SK-N-SH (cell line): ENCODE results near the gene PUS10. TPM values are rescaled to one million over a fixed set of nuclear protein-coding genes. Genes with fewer than 3 reads are reported as not detected.

Experiments used
- CTCF ChIA-PET: fragments of 300-600, 350-600 bp; formaldehyde crosslinking; extraction: SDS; loops from one replicate; lab custom pipeline; 2021; lab: Yijun Ruan, JAX
- POLR2A ChIA-PET: fragments of 350-600 bp; sonication (Branson Sonifier 250); formaldehyde crosslinking; extraction: SDS; loops from one replicate; lab custom pipeline; 2020; ENCODE audit warnings: antibody characterized with exemption, inconsistent platforms; lab: Yijun Ruan, JAX
- DNase-seq: peaks from one replicate; pipeline ENCODE4 v3.0.0; 2012
- H2AFZ ChIP-seq: fragments of 200-600 bp; sonication (generic); 2 replicates; pipeline ENCODE4 v1.8.1; 2016; ENCODE audit warnings: antibody characterized with exemption, mild to moderate bottlenecking, low read depth
- H3F3A ChIP-seq: fragments of 200-600 bp; sonication (generic); replicated peaks from 2 replicates; pipeline ENCODE3; 2016; ENCODE audit warnings: antibody characterized with exemption, mild to moderate bottlenecking; ENCODE audit not compliant: insufficient read depth
- H3K27ac ChIP-seq, 2 experiments: fragments of 200-500 bp in 1 of 2; fragments of 200-600 bp in 1 of 2; sonication (Bioruptor generic) in 1 of 2; sonication (generic), shearing (Covaris generic) in 1 of 2; 2 replicates each; pipeline versions ENCODE4 v1.5.1 to v1.6.1; 2014 to 2016; ENCODE audit warnings: low read depth in 2 of 2, inconsistent platforms in 1 of 2, low read length in 1 of 2, mild to moderate bottlenecking in 1 of 2, mixed read lengths in 1 of 2
- H3K27me3 ChIP-seq: fragments of 200-600 bp; sonication (generic), shearing (Covaris generic); 2 replicates; pipeline ENCODE4 v1.6.1; 2016; ENCODE audit warnings: mixed run types; ENCODE audit not compliant: insufficient read depth
- H3K36me3 ChIP-seq, 2 experiments: fragments of 200-500 bp in 1 of 2; fragments of 200-600 bp in 1 of 2; sonication (Bioruptor generic) in 1 of 2; sonication (generic) in 1 of 2; replicated peaks in 1 of 2; 2 replicates each; pipeline versions ENCODE3 to v1.5.1; 2014 to 2016; ENCODE audit warnings: low read length in 1 of 2, mild to moderate bottlenecking in 1 of 2; ENCODE audit not compliant: insufficient read depth in 2 of 2, control insufficient read depth in 1 of 2
- H3K4me1 ChIP-seq, 2 experiments: fragments of 200-500 bp in 1 of 2; fragments of 200-600 bp in 1 of 2; sonication (Bioruptor generic) in 1 of 2; sonication (generic), shearing (Covaris generic) in 1 of 2; 2 replicates each; pipeline versions ENCODE4 v1.5.1 to v1.6.1; 2014 to 2016; ENCODE audit warnings: low read depth in 1 of 2, low read length in 1 of 2, mixed run types in 1 of 2; ENCODE audit not compliant: insufficient read depth in 2 of 2, control insufficient read depth in 1 of 2
- H3K4me2 ChIP-seq: fragments of 200-600 bp; sonication (generic), shearing (Covaris generic); 2 replicates; pipeline ENCODE4 v1.6.1; 2017; ENCODE audit warnings: mixed run types
- H3K4me3 ChIP-seq, 2 experiments: fragments of 200-500 bp in 1 of 2; fragments of 200-600 bp in 1 of 2; sonication (Bioruptor generic) in 1 of 2; sonication (generic), shearing (Covaris generic) in 1 of 2; 2 replicates each; pipeline versions ENCODE4 v1.5.1 to v1.8.1; 2014 to 2016; ENCODE audit warnings: low read depth in 2 of 2, inconsistent platforms in 1 of 2, low read length in 1 of 2, mild to moderate bottlenecking in 1 of 2, mixed read lengths in 1 of 2, moderate library complexity in 1 of 2
- H3K79me2 ChIP-seq: fragments of 200-600 bp; sonication (generic); 2 replicates; pipeline ENCODE4 v1.8.1; 2017; ENCODE audit warnings: mild to moderate bottlenecking; ENCODE audit not compliant: insufficient read depth
- H3K9ac ChIP-seq: fragments of 200-600 bp; sonication (generic); 2 replicates; pipeline ENCODE4 v1.6.1; 2017; ENCODE audit warnings: mixed run types
- H3K9me2 ChIP-seq: fragments of 200-600 bp; sonication (generic); 2 replicates; pipeline ENCODE4 v1.6.1; 2017; ENCODE audit warnings: mixed run types
- H3K9me3 ChIP-seq: fragments of 200-600 bp; sonication (generic); 2 replicates; pipeline ENCODE4 v1.6.1; 2017; ENCODE audit warnings: mixed run types, mild to moderate bottlenecking, moderate library complexity
- H4K20me1 ChIP-seq: fragments of 200-600 bp; sonication (generic); 2 replicates; pipeline ENCODE4 v1.6.1; 2017; ENCODE audit warnings: mild to moderate bottlenecking, mixed run types; ENCODE audit not compliant: insufficient read depth
- CHD2 ChIP-seq: fragments of 150-350 bp; IDR thresholded peaks from 2 replicates; pipeline ENCODE4 v1.6.1; 2018; ENCODE audit warnings: low read length; ENCODE audit not compliant: partially characterized antibody
- EZH2phosphoT487 ChIP-seq: fragments of 200-600 bp; sonication (generic); IDR thresholded peaks from 2 replicates; pipeline ENCODE4 v1.6.1; 2017; ENCODE audit warnings: low read depth, mixed run types, mild to moderate bottlenecking, antibody characterized with exemption, moderate library complexity, borderline replicate concordance
- FOSL2 ChIP-seq: IDR thresholded peaks from 2 replicates; pipeline ENCODE4 v1.4.0; 2012; ENCODE audit warnings: low read depth, mild to moderate bottlenecking, moderate library complexity, borderline replicate concordance
- FOXJ3 ChIP-seq: sonication (generic); formaldehyde crosslinking; IDR thresholded peaks from 2 replicates; pipeline ENCODE4 v1.5.1; 2020; ENCODE audit warnings: mild to moderate bottlenecking, missing genetic modification reagents
- FOXM1 ChIP-seq: IDR thresholded peaks from 2 replicates; pipeline ENCODE4 v1.4.0; 2012; ENCODE audit warnings: low read depth, mild to moderate bottlenecking
- MXI1 ChIP-seq: IDR thresholded peaks from 2 replicates; pipeline ENCODE4 v1.6.1; 2012; ENCODE audit warnings: mild to moderate bottlenecking, low read depth, low read length, improper control_type of control experiment
- NFIC ChIP-seq: IDR thresholded peaks from 2 replicates; pipeline ENCODE4 v1.4.0; 2012; ENCODE audit warnings: borderline replicate concordance
- NRF1 ChIP-seq: IDR thresholded peaks from 2 replicates; pipeline ENCODE4 v1.6.1; 2012; ENCODE audit warnings: low read depth, mild to moderate bottlenecking, low read length
- RXRA ChIP-seq: IDR thresholded peaks from 2 replicates; pipeline ENCODE4 v1.4.0; 2012; ENCODE audit warnings: low read depth, mild to moderate bottlenecking, borderline replicate concordance
- SIN3A ChIP-seq: IDR thresholded peaks from 2 replicates; pipeline ENCODE4 v1.6.1; 2012; ENCODE audit warnings: low read depth, mild to moderate bottlenecking, low read length, moderate library complexity, borderline replicate concordance
- SMC3 ChIP-seq: IDR thresholded peaks from 2 replicates; pipeline ENCODE4 v1.6.1; 2012; ENCODE audit warnings: low read depth, low read length, improper control_type of control experiment
- YY1 ChIP-seq: IDR thresholded peaks from 2 replicates; pipeline ENCODE4 v1.4.0; 2012; ENCODE audit warnings: low read depth, mild to moderate bottlenecking
- WGBS: methylation state at CpG from one replicate; pipeline ENCODE4 v1.1.6; 2017; ENCODE audit warnings: low lambda C conversion rate; 5-methylcytosine and 5-hydroxymethylcytosine counted together
- polyA plus RNA-seq, 3 experiments: library from polyadenylated mRNA; depleted of rRNA; stranded (reverse); fragments of >200 nt; gene quantifications; 2 replicates each; pipeline ENCODE4 v1.2.3, GENCODE V29; 2012
- TF ChIP-seq, protein P1 (sequence below): fragments of 150-350 bp; IDR thresholded peaks from 2 replicates; pipeline ENCODE4 v1.6.1; 2017; ENCODE audit warnings: antibody characterized with exemption, low read length, low read depth, borderline replicate concordance
- TF ChIP-seq, protein P2 (sequence below): IDR thresholded peaks from 2 replicates; pipeline ENCODE4; 2012
- TF ChIP-seq, protein P3 (sequence below): IDR thresholded peaks from 2 replicates; pipeline ENCODE4 v1.4.0; 2012; ENCODE audit warnings: low read depth, borderline replicate concordance
- TF ChIP-seq, protein P4 (sequence below): fragments of 200-600 bp; sonication (generic); IDR thresholded peaks from 2 replicates; pipeline ENCODE4 v1.6.1; 2017; ENCODE audit warnings: antibody characterized with exemption, mild to moderate bottlenecking, moderate library complexity
- TF ChIP-seq, protein P5 (sequence below): IDR thresholded peaks from 2 replicates; pipeline ENCODE4 v1.4.0; 2012; ENCODE audit warnings: low read depth

Gene PUS10
- polyA plus RNA-seq, 1 of the 3 experiments (the other 2 are of a cell fraction): 2.8 TPM

DNA sequence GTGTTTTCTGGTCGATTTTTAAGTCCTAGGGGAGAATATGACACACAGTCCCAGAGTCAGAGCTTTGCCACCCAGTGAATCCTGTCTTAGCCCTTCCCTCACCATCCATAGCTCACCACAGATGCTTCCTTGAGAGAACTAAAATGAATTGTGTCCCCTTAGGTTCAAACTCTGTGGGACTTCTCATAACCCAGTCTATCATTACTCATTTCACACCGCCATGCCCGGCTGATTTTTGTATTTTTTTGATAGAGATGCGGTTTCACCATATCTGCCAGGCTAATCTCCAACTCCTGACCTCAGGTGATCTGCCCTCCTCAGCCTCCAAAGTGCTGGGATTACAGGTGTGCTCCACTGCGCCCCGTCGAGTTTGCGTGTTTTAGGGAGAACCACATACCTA lies 69.9 kb downstream of the PUS10 start (continued):
- TF ChIP-seq SIN3A (no peak), MXI1 (no peak), RXRA (no peak), NFIC (no peak), NRF1 (no peak)
- TF ChIP-seq, protein P1, sequence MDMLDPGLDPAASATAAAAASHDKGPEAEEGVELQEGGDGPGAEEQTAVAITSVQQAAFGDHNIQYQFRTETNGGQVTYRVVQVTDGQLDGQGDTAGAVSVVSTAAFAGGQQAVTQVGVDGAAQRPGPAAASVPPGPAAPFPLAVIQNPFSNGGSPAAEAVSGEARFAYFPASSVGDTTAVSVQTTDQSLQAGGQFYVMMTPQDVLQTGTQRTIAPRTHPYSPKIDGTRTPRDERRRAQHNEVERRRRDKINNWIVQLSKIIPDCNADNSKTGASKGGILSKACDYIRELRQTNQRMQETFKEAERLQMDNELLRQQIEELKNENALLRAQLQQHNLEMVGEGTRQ: no peak
- TF ChIP-seq, protein P2, sequence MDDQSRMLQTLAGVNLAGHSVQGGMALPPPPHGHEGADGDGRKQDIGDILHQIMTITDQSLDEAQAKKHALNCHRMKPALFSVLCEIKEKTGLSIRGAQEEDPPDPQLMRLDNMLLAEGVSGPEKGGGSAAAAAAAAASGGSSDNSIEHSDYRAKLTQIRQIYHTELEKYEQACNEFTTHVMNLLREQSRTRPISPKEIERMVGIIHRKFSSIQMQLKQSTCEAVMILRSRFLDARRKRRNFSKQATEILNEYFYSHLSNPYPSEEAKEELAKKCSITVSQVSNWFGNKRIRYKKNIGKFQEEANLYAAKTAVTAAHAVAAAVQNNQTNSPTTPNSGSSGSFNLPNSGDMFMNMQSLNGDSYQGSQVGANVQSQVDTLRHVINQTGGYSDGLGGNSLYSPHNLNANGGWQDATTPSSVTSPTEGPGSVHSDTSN: no peak

DNA sequence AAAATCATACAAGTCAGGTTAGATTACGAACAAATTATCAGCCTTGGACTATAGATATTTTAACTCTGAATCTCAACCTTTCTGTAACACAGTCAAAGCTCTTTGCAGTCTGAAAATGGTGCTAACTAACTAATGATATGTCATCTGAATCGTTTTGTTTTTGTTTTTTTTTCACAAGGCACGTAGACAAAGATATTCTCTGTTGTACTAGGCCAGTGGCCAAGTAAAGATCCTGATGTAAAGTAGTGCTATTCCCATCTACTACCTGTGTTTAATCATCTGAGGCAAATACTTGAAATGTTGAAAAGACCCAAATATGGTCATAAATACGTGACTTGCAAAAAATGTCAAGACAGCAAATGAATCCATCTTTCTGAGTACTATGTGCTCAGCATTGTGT lies 71.0 kb downstream of the PUS10 start:
- Histone ChIP-seq H3K79me2 (no peaks in the 10 kb centered on the region), H3K9ac (no peak overlapping the region), H3K4me3 (no peak overlapping the region), H3K36me3 (peaks cover 0 to 6% of the 10 kb centered on the region in 2 experiments), H3K27ac (no peak overlapping the region), H4K20me1 (no peaks in the 10 kb centered on the region), H3K9me3 (no peaks in the 10 kb centered on the region), H3F3A (no peaks in the 10 kb centered on the region), H3K4me1 (no peaks in the 10 kb centered on the region), H3K27me3 (no peaks in the 10 kb centered on the region), H2AFZ (no peak overlapping the region), H3K4me2 (no peak overlapping the region), H3K9me2 (no peaks in the 10 kb centered on the region)
- DNase-seq: no peak
- TF ChIP-seq FOSL2 (no peak), EZH2phosphoT487 (no peak), CHD2 (no peak)
- whole genome bisulfite sequencing: 84% methylated on average over 4 of the region's 4 CpGs
- ChIA-PET POLR2A (no interaction called here), CTCF (no interaction called here)

DNA sequence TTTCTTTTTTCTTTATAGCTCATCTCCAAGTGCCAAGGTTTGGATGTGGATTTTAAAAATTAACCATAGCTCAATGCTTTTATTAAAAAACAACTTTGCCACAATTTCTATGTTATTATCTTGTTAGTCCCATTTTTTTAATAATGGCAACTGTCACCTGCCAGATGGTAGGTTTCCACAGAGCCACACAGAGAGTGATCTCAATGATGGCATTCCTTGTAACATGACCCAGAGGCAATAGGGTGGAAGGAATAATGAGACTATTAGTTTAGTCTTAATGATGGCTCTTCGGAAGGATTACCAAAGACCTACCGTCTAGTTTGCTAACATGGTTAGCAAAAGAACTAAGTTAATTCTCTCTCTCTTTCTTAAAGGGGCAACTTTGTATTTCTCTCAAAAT lies 72.7 kb downstream of the PUS10 start:
- H3K27me3 ChIP-seq: no peaks in the 10 kb centered on the region
- WGBS: 100% methylated on average over 2 of the region's 2 CpGs
- ChIA-PET POLR2A (no interaction called here), CTCF (no interaction called here)
- no peak overlapping the region for H3K27ac ChIP-seq
- no peaks in the 10 kb centered on the region for H3F3A ChIP-seq
- H3K4me2 ChIP-seq: no peak overlapping the region
- H2AFZ ChIP-seq: no peak overlapping the region
- no peak overlapping the region for H3K4me3 ChIP-seq
- H4K20me1 ChIP-seq: no peaks in the 10 kb centered on the region
- H3K4me1 ChIP-seq: no peaks in the 10 kb centered on the region
- no peak overlapping the region for H3K9ac ChIP-seq
- TF ChIP-seq FOXM1: no peak
- TF ChIP-seq FOXJ3 (CRISPR knock-in tag): no peak
- TF ChIP-seq YY1: no peak
- TF ChIP-seq CHD2: no peak
- no peak for TF ChIP-seq SMC3
- TF ChIP-seq, protein P3, sequence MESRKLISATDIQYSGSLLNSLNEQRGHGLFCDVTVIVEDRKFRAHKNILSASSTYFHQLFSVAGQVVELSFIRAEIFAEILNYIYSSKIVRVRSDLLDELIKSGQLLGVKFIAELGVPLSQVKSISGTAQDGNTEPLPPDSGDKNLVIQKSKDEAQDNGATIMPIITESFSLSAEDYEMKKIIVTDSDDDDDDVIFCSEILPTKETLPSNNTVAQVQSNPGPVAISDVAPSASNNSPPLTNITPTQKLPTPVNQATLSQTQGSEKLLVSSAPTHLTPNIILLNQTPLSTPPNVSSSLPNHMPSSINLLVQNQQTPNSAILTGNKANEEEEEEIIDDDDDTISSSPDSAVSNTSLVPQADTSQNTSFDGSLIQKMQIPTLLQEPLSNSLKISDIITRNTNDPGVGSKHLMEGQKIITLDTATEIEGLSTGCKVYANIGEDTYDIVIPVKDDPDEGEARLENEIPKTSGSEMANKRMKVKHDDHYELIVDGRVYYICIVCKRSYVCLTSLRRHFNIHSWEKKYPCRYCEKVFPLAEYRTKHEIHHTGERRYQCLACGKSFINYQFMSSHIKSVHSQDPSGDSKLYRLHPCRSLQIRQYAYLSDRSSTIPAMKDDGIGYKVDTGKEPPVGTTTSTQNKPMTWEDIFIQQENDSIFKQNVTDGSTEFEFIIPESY: no peak
- TF ChIP-seq, protein P4, sequence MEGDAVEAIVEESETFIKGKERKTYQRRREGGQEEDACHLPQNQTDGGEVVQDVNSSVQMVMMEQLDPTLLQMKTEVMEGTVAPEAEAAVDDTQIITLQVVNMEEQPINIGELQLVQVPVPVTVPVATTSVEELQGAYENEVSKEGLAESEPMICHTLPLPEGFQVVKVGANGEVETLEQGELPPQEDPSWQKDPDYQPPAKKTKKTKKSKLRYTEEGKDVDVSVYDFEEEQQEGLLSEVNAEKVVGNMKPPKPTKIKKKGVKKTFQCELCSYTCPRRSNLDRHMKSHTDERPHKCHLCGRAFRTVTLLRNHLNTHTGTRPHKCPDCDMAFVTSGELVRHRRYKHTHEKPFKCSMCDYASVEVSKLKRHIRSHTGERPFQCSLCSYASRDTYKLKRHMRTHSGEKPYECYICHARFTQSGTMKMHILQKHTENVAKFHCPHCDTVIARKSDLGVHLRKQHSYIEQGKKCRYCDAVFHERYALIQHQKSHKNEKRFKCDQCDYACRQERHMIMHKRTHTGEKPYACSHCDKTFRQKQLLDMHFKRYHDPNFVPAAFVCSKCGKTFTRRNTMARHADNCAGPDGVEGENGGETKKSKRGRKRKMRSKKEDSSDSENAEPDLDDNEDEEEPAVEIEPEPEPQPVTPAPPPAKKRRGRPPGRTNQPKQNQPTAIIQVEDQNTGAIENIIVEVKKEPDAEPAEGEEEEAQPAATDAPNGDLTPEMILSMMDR: no peak
- TF ChIP-seq, protein P2: no peak
- TF ChIP-seq, protein P5, sequence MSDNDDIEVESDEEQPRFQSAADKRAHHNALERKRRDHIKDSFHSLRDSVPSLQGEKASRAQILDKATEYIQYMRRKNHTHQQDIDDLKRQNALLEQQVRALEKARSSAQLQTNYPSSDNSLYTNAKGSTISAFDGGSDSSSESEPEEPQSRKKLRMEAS: no peak
- no peaks in the 10 kb centered on the region for H3K79me2 ChIP-seq
- DNase-seq: no peak
- H3K36me3 ChIP-seq: peaks cover 0 to 6% of the 10 kb centered on the region in 2 experiments
- H3K9me2 ChIP-seq: no peaks in the 10 kb centered on the region
- H3K9me3 ChIP-seq: no peaks in the 10 kb centered on the region
